Activated T-cell treated with anti-CD3 and anti-CD28 coated beads for 48 hours (primary cell): ENCODE data around the gene TMEM8B.
"Not testable (repeated sequence)": the region's sequence is repeated elsewhere in the genome, so short reads cannot be mapped to it uniquely, and the experiment has no call there.

Experiments
- DNase-seq: peaks from one replicate; pipeline ENCODE4 v3.0.0-alpha.2; 2020; ENCODE audit warnings: low read depth

Gene TMEM8B

GRCh38 chr9:35906923-35907699 lies 78.1 kb downstream of the TMEM8B start:
- no peak for DNase-seq

- DNase-seq: no peak
Measured at GRCh38 chr9:35907711-35908503, 78.9 kb downstream of the TMEM8B start.

- no peak for DNase-seq
Measured at GRCh38 chr9:35908504-35909125, 79.6 kb downstream of the TMEM8B start.

GRCh38 chr9:35909274-35909673 lies 80.2 kb downstream of the TMEM8B start, which contains the start of gene SPAAR:
TSS of gene SPAAR (plus strand) at chr9:35909490. CDS start at chr9:35910464, 974 bp downstream.
- DNase-seq: no peak

- no peak for DNase-seq
Measured at GRCh38 chr9:35909687-35910612, 80.9 kb downstream of the TMEM8B start.

- DNase-seq: peak; percentile 20
Measured at GRCh38 chr9:35910613-35911359, 81.8 kb downstream of the TMEM8B start.

- DNase-seq: no peak
Measured at GRCh38 chr9:35911690-35912089, 82.7 kb downstream of the TMEM8B start.

- no peak for DNase-seq
Measured at GRCh38 chr9:35912791-35913400, 83.9 kb downstream of the TMEM8B start.

GRCh38 chr9:35913429-35913828 lies 84.4 kb downstream of the TMEM8B start:
- DNase-seq: not testable (repeated sequence)

GRCh38 chr9:35914301-35914807 lies 85.3 kb downstream of the TMEM8B start:
- DNase-seq: no peak
